SK-N-SH (cell line): ENCODE results near the gene ABCC3. TPM values are rescaled to one million over a fixed set of nuclear protein-coding genes. Genes with fewer than 3 reads are reported as not detected.

ENCODE experiments used
- CTCF ChIA-PET: fragments of 300-600, 350-600 bp; formaldehyde crosslinking; extraction: SDS; loops from one replicate; lab custom pipeline; 2021; lab: Yijun Ruan, JAX
- POLR2A ChIA-PET: fragments of 350-600 bp; sonication (Branson Sonifier 250); formaldehyde crosslinking; extraction: SDS; loops from one replicate; lab custom pipeline; 2020; ENCODE audit warnings: antibody characterized with exemption, inconsistent platforms; lab: Yijun Ruan, JAX
- DNase-seq: peaks from one replicate; pipeline ENCODE4 v3.0.0; 2012
- H2AFZ ChIP-seq: fragments of 200-600 bp; sonication (generic); 2 replicates; pipeline ENCODE4 v1.8.1; 2016; ENCODE audit warnings: antibody characterized with exemption, mild to moderate bottlenecking, low read depth
- H3F3A ChIP-seq: fragments of 200-600 bp; sonication (generic); replicated peaks from 2 replicates; pipeline ENCODE3; 2016; ENCODE audit warnings: antibody characterized with exemption, mild to moderate bottlenecking; ENCODE audit not compliant: insufficient read depth
- H3K27ac ChIP-seq, 2 experiments: fragments of 200-500 bp in 1 of 2; fragments of 200-600 bp in 1 of 2; sonication (Bioruptor generic) in 1 of 2; sonication (generic), shearing (Covaris generic) in 1 of 2; 2 replicates each; pipeline versions ENCODE4 v1.5.1 to v1.6.1; 2014 to 2016; ENCODE audit warnings: low read depth in 2 of 2, inconsistent platforms in 1 of 2, low read length in 1 of 2, mild to moderate bottlenecking in 1 of 2, mixed read lengths in 1 of 2
- H3K27me3 ChIP-seq: fragments of 200-600 bp; sonication (generic), shearing (Covaris generic); 2 replicates; pipeline ENCODE4 v1.6.1; 2016; ENCODE audit warnings: mixed run types; ENCODE audit not compliant: insufficient read depth
- H3K36me3 ChIP-seq, 2 experiments: fragments of 200-500 bp in 1 of 2; fragments of 200-600 bp in 1 of 2; sonication (Bioruptor generic) in 1 of 2; sonication (generic) in 1 of 2; replicated peaks in 1 of 2; 2 replicates each; pipeline versions ENCODE3 to v1.5.1; 2014 to 2016; ENCODE audit warnings: low read length in 1 of 2, mild to moderate bottlenecking in 1 of 2; ENCODE audit not compliant: insufficient read depth in 2 of 2, control insufficient read depth in 1 of 2
- H3K4me1 ChIP-seq, 2 experiments: fragments of 200-500 bp in 1 of 2; fragments of 200-600 bp in 1 of 2; sonication (Bioruptor generic) in 1 of 2; sonication (generic), shearing (Covaris generic) in 1 of 2; 2 replicates each; pipeline versions ENCODE4 v1.5.1 to v1.6.1; 2014 to 2016; ENCODE audit warnings: low read depth in 1 of 2, low read length in 1 of 2, mixed run types in 1 of 2; ENCODE audit not compliant: insufficient read depth in 2 of 2, control insufficient read depth in 1 of 2
- H3K4me2 ChIP-seq: fragments of 200-600 bp; sonication (generic), shearing (Covaris generic); 2 replicates; pipeline ENCODE4 v1.6.1; 2017; ENCODE audit warnings: mixed run types
- H3K4me3 ChIP-seq, 2 experiments: fragments of 200-500 bp in 1 of 2; fragments of 200-600 bp in 1 of 2; sonication (Bioruptor generic) in 1 of 2; sonication (generic), shearing (Covaris generic) in 1 of 2; 2 replicates each; pipeline versions ENCODE4 v1.5.1 to v1.8.1; 2014 to 2016; ENCODE audit warnings: low read depth in 2 of 2, inconsistent platforms in 1 of 2, low read length in 1 of 2, mild to moderate bottlenecking in 1 of 2, mixed read lengths in 1 of 2, moderate library complexity in 1 of 2
- H3K79me2 ChIP-seq: fragments of 200-600 bp; sonication (generic); 2 replicates; pipeline ENCODE4 v1.8.1; 2017; ENCODE audit warnings: mild to moderate bottlenecking; ENCODE audit not compliant: insufficient read depth
- H3K9ac ChIP-seq: fragments of 200-600 bp; sonication (generic); 2 replicates; pipeline ENCODE4 v1.6.1; 2017; ENCODE audit warnings: mixed run types
- H3K9me2 ChIP-seq: fragments of 200-600 bp; sonication (generic); 2 replicates; pipeline ENCODE4 v1.6.1; 2017; ENCODE audit warnings: mixed run types
- H3K9me3 ChIP-seq: fragments of 200-600 bp; sonication (generic); 2 replicates; pipeline ENCODE4 v1.6.1; 2017; ENCODE audit warnings: mixed run types, mild to moderate bottlenecking, moderate library complexity
- H4K20me1 ChIP-seq: fragments of 200-600 bp; sonication (generic); 2 replicates; pipeline ENCODE4 v1.6.1; 2017; ENCODE audit warnings: mild to moderate bottlenecking, mixed run types; ENCODE audit not compliant: insufficient read depth
- CHD2 ChIP-seq: fragments of 150-350 bp; IDR thresholded peaks from 2 replicates; pipeline ENCODE4 v1.6.1; 2018; ENCODE audit warnings: low read length; ENCODE audit not compliant: partially characterized antibody
- ELF1 ChIP-seq: IDR thresholded peaks from 2 replicates; pipeline ENCODE4 v1.4.0; 2012
- EP300 ChIP-seq, 2 experiments: IDR thresholded peaks; 2 replicates each; pipeline versions ENCODE4 v1.4.0 to v1.6.1; 2012; ENCODE audit warnings: borderline replicate concordance in 1 of 2, low read depth in 1 of 2, low read length in 1 of 2
- EZH2phosphoT487 ChIP-seq: fragments of 200-600 bp; sonication (generic); IDR thresholded peaks from 2 replicates; pipeline ENCODE4 v1.6.1; 2017; ENCODE audit warnings: low read depth, mixed run types, mild to moderate bottlenecking, antibody characterized with exemption, moderate library complexity, borderline replicate concordance
- GATA2 ChIP-seq: sonication (generic); formaldehyde crosslinking; IDR thresholded peaks from 2 replicates; pipeline ENCODE4 v1.5.0; 2020; ENCODE audit warnings: mild to moderate bottlenecking, missing genetic modification reagents
- JUND ChIP-seq: IDR thresholded peaks from 2 replicates; pipeline ENCODE4 v1.4.0; 2012
- MAX ChIP-seq: IDR thresholded peaks from 2 replicates; pipeline ENCODE4 v1.4.0; 2012; ENCODE audit warnings: low read depth
- MEF2A ChIP-seq: IDR thresholded peaks from 2 replicates; pipeline ENCODE4 v1.4.0; 2012; ENCODE audit warnings: low read depth, borderline replicate concordance
- MXI1 ChIP-seq: IDR thresholded peaks from 2 replicates; pipeline ENCODE4 v1.6.1; 2012; ENCODE audit warnings: mild to moderate bottlenecking, low read depth, low read length, improper control_type of control experiment
- NFIC ChIP-seq: IDR thresholded peaks from 2 replicates; pipeline ENCODE4 v1.4.0; 2012; ENCODE audit warnings: borderline replicate concordance
- POLR2AphosphoS5 ChIP-seq: IDR thresholded peaks from 2 replicates; pipeline ENCODE4 v1.6.1; 2012; ENCODE audit warnings: low read depth, low read length
- RAD21 ChIP-seq: IDR thresholded peaks from 2 replicates; pipeline ENCODE4 v1.6.1; 2012; ENCODE audit warnings: mild to moderate bottlenecking, low read length
- REST ChIP-seq: IDR thresholded peaks from 2 replicates; pipeline ENCODE4 v1.6.1; 2012; ENCODE audit warnings: mild to moderate bottlenecking, low read depth, low read length, moderate library complexity
- RFX5 ChIP-seq: IDR thresholded peaks from 2 replicates; pipeline ENCODE4 v1.6.1; 2012; ENCODE audit warnings: mild to moderate bottlenecking, improper control_type of control experiment, low read length
- RXRA ChIP-seq: IDR thresholded peaks from 2 replicates; pipeline ENCODE4 v1.4.0; 2012; ENCODE audit warnings: low read depth, mild to moderate bottlenecking, borderline replicate concordance
- SIN3A ChIP-seq: IDR thresholded peaks from 2 replicates; pipeline ENCODE4 v1.6.1; 2012; ENCODE audit warnings: low read depth, mild to moderate bottlenecking, low read length, moderate library complexity, borderline replicate concordance
- SMC3 ChIP-seq: IDR thresholded peaks from 2 replicates; pipeline ENCODE4 v1.6.1; 2012; ENCODE audit warnings: low read depth, low read length, improper control_type of control experiment
- TAF1 ChIP-seq: IDR thresholded peaks from 2 replicates; pipeline ENCODE4 v1.6.1; 2012; ENCODE audit warnings: low read depth, mild to moderate bottlenecking, low read length, moderate library complexity, borderline replicate concordance
- TCF12 ChIP-seq: IDR thresholded peaks from 2 replicates; pipeline ENCODE4 v1.4.0; 2012
- USF1 ChIP-seq: IDR thresholded peaks from 2 replicates; pipeline ENCODE4 v1.4.0; 2012; ENCODE audit warnings: low read depth, borderline replicate concordance
- YY1 ChIP-seq: IDR thresholded peaks from 2 replicates; pipeline ENCODE4 v1.4.0; 2012; ENCODE audit warnings: low read depth, mild to moderate bottlenecking
- ZBTB33 ChIP-seq: IDR thresholded peaks from 2 replicates; pipeline ENCODE4 v1.4.0; 2012; ENCODE audit warnings: low read depth, borderline replicate concordance
- WGBS: methylation state at CpG from one replicate; pipeline ENCODE4 v1.1.6; 2017; ENCODE audit warnings: low lambda C conversion rate; 5-methylcytosine and 5-hydroxymethylcytosine counted together
- polyA plus RNA-seq, 3 experiments: library from polyadenylated mRNA; depleted of rRNA; stranded (reverse); fragments of >200 nt; gene quantifications; 2 replicates each; pipeline ENCODE4 v1.2.3, GENCODE V29; 2012

Gene ABCC3
- polyA plus RNA-seq, 1 of the 3 experiments (the other 2 are of a cell fraction) = 185 TPM

- TF ChIP-seq ZBTB33 (no peak), USF1 (no peak), MXI1 (no peak), GATA2 (CRISPR knock-in tag) (no peak), EZH2phosphoT487 (no peak), ELF1 (no peak), YY1 (no peak), NFIC (no peak), MEF2A (no peak)
These were observed 22.4 kb downstream of the ABCC3 start (continued) for GRCh38 chr17:50657054-50657453.

- no peaks in the 10 kb centered on the region for H3K27me3 ChIP-seq
- TF ChIP-seq MAX (no peak), EZH2phosphoT487 (no peak), POLR2AphosphoS5 (no peak), TCF12 (no peak), REST (no peak), CHD2 (no peak), RFX5 (no peak), SIN3A (no peak), TAF1 (no peak), SMC3 (no peak), GATA2 (CRISPR knock-in tag) (no peak), MEF2A (no peak), RXRA (no peak), JUND (no peak), RAD21 (no peak), EP300 (IDR thresholded peaks at IDR 0.05; ENCODE audit: borderline replicate concordance in 1 of 2, low read depth in 1 of 2, low read length in 1 of 2) (no peak)
- TF ChIP-seq, all 33 proteins: peak for 0
- H3K9me3 ChIP-seq = no peaks in the 10 kb centered on the region
- POLR2A ChIA-PET = no interaction called here
- H3F3A ChIP-seq = peaks cover 35% of the 10 kb centered on the region
- no peaks in the 10 kb centered on the region for H3K9me2 ChIP-seq
- no peak overlapping the region for H3K9ac ChIP-seq
- no peak overlapping the region for H3K4me2 ChIP-seq
- CTCF ChIA-PET = interaction anchor here (1.1 to 5.5 kb wide), 5 partner anchors 17 to 178 kb away, joined by 3 to 38 read pairs (median 6); no protein-coding TSS in a partner anchor
- no peak for DNase-seq
- H3K27ac ChIP-seq = no peak overlapping the region; a peak in 1 of 4 replicates
- peaks cover 36 to 44% of the 10 kb centered on the region in 2 experiments for H3K4me1 ChIP-seq
- H4K20me1 ChIP-seq = no peaks in the 10 kb centered on the region
- peaks cover 4 to 16% of the 10 kb centered on the region in 2 experiments for H3K36me3 ChIP-seq
- H3K4me3 ChIP-seq = no peak overlapping the region
- 94% methylated on average over 7 of the region's 7 CpGs for WGBS
- H3K79me2 ChIP-seq = peaks cover 19% of the 10 kb centered on the region; the same call in 1 of the 2 replicates
- no peak overlapping the region for H2AFZ ChIP-seq
These were observed 22.9 kb downstream of the ABCC3 start for GRCh38 chr17:50657627-50658026.
